BJ (cell line): ENCODE data around the gene RALGAPA2. TPM values are rescaled to one million over a fixed set of nuclear protein-coding genes. Genes with fewer than 3 reads are reported as not detected.
A peak's percentile ranks its signal among the peaks of the same experiment; 100 is the strongest.

Experiments used
- CTCF ChIA-PET: fragments of 350-600 bp; formaldehyde crosslinking; extraction: SDS; loops from one replicate; lab custom pipeline; 2021; ENCODE audit warnings: antibody characterized with exemption, inconsistent platforms; lab: Yijun Ruan, JAX
- POLR2A ChIA-PET: fragments of 300-600 bp; sonication (Branson Sonifier 250); formaldehyde crosslinking; extraction: SDS; loops from one replicate; lab custom pipeline; 2021; ENCODE audit warnings: antibody characterized with exemption; lab: Charles Lee
- DNase-seq: peaks from one replicate; pipeline ENCODE4 v3.0.0-alpha.2; 2011; ENCODE audit warnings: low read depth
- H3K27me3 ChIP-seq: 2 replicates; pipeline ENCODE4 v1.6.0; 2011; ENCODE audit warnings: low read length; ENCODE audit not compliant: control insufficient read depth, insufficient read depth
- H3K36me3 ChIP-seq: 2 replicates; pipeline ENCODE4 v1.5.1; 2011; ENCODE audit warnings: low read length; ENCODE audit not compliant: control insufficient read depth, insufficient read depth
- H3K4me3 ChIP-seq: 2 replicates; pipeline ENCODE4 v1.5.1; 2011; ENCODE audit warnings: low read depth, mild to moderate bottlenecking, control low read depth, low read length
- CTCF ChIP-seq: IDR thresholded peaks from 2 replicates; pipeline ENCODE4 v1.5.1; 2011; ENCODE audit warnings: low read depth, mild to moderate bottlenecking, control low read depth, inconsistent platforms, low read length, moderate library complexity; ENCODE audit not compliant: insufficient read depth
- polyA plus RNA-seq: library from polyadenylated mRNA; depleted of rRNA; stranded (reverse); fragments of >200 nt; gene quantifications from 2 replicates; pipeline ENCODE4 v1.2.3, GENCODE V29; 2011

RALGAPA2 gene
- polyA plus RNA-seq, 1 experiment = 1.4 TPM

GRCh38 chr20:20649945-20650344 lies 62.5 kb downstream of the RALGAPA2 start:
- POLR2A ChIA-PET = no interaction called here
- CTCF ChIA-PET = no interaction called here
- Histone ChIP-seq H3K27me3 (no peaks in the 10 kb centered on the region), H3K4me3 (no peak overlapping the region), H3K36me3 (no peaks in the 10 kb centered on the region)
- DNase-seq = peak; percentile 9
- TF ChIP-seq CTCF = no peak

GRCh38 chr20:20643927-20644326 lies 68.5 kb downstream of the RALGAPA2 start:
- ChIA-PET CTCF (no interaction called here), POLR2A (no interaction called here)
- TF ChIP-seq CTCF = no peak
- DNase-seq = no peak
- H3K4me3 ChIP-seq = no peak overlapping the region
- no peaks in the 10 kb centered on the region for H3K36me3 ChIP-seq
- H3K27me3 ChIP-seq = no peaks in the 10 kb centered on the region

GRCh38 chr20:20641783-20642182 lies 70.7 kb downstream of the RALGAPA2 start:
- Histone ChIP-seq H3K36me3 (no peaks in the 10 kb centered on the region), H3K27me3 (no peaks in the 10 kb centered on the region), H3K4me3 (no peak overlapping the region)
- DNase-seq = no peak
- ChIA-PET CTCF (interaction anchor here (1.0 kb wide), 1 partner anchor 48 kb away, joined by 3 read pairs; no protein-coding TSS in a partner anchor), POLR2A (no interaction called here)
- no peak for TF ChIP-seq CTCF

- ChIA-PET POLR2A (no interaction called here), CTCF (no interaction called here)
- Histone ChIP-seq H3K27me3 (no peaks in the 10 kb centered on the region), H3K4me3 (no peak overlapping the region), H3K36me3 (no peaks in the 10 kb centered on the region; the same call in 1 of the 2 replicates)
- TF ChIP-seq CTCF = no peak
- DNase-seq = no peak
These were observed 73.6 kb downstream of the RALGAPA2 start for GRCh38 chr20:20638878-20639277.

GRCh38 chr20:20637998-20638725 lies 74.3 kb downstream of the RALGAPA2 start:
- no peak overlapping the region for H3K4me3 ChIP-seq
- no peaks in the 10 kb centered on the region; the same call in 1 of the 2 replicates for H3K36me3 ChIP-seq
- DNase-seq = no peak
- ChIA-PET CTCF (no interaction called here), POLR2A (no interaction called here)
- TF ChIP-seq CTCF = no peak
- H3K27me3 ChIP-seq = no peaks in the 10 kb centered on the region
